GM18873 (cell line): ENCODE results near the gene PUM1.
"Not testable (repeated sequence)": the region's sequence is repeated elsewhere in the genome, so short reads cannot be mapped to it uniquely, and the experiment has no call there.

ENCODE experiments used
- ATAC-seq: cut with Tn5 transposase; IDR thresholded peaks from one replicate; pipeline ENCODE4 v1.9.1; 2021; ENCODE audit warnings: mild to moderate bottlenecking, moderate library complexity, moderate number of reproducible peaks; ENCODE audit not compliant: unreplicated experiment, low FRiP score

Gene PUM1

DNA sequence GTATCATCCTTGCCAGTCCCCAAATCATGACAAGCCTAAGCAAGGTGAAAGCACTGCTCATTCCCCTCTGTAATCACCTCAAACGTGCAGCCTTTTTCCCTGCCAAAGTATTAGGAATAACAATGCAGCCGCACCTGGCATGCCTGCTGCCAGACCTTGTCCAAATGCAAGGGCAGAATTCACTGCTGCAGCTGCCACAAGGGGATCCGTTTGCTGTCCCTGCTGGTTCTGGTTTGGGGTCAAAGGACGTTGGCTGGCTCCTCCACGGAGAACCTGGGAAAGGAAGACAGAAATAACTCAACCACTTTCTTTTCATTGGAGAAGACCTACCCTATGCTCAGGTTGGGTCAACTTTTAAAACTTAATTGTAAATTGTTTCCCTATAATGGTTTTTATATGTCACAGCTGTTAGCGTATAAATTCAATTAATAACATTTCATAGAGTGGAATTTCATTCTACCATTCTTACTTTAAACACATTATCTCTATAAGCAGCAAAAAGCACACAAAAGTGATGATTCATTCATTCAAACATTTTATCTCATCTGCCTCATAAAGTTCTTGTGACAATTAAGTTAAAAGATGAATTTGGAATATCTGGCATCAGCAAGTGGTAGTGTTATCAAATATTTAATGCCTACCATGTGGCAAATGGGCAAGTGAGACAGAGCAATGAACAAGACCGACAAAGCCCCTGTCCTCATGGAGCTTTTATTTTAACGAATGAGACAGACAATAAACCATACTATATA lies 97.1 kb downstream of the PUM1 start:
- ATAC-seq: no peak

DNA sequence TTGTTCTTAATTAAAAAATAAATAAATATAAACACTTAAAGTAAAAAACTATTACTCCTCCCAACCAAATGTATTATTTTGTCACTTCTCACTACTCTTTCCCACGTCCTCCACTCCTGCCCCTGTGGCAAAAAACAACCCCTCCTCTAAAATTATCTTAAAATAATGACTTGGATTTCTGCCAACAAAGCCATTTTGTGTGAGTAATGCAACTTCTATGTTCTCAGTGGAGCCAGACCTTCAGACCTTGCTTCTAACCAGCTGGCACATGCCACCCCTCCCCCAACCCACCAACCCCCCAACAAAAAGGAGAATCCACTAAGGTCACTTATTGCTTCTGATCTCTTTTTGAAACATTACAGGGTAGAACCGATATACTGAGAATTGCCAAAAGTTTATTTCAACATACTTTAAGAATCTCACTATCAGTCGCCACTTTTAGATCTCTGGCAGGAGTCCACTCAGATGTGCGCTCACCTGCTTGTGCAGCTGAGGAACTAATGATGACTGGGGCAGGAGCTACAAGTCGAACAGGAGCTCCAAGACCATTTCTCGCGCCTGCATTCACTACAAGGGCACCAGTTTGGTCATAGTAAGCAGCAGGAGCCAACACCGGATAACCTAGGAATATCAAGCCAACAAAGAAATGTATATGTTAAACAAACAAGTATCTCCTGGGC lies 98.7 kb downstream of the PUM1 start:
- no peak for ATAC-seq

DNA sequence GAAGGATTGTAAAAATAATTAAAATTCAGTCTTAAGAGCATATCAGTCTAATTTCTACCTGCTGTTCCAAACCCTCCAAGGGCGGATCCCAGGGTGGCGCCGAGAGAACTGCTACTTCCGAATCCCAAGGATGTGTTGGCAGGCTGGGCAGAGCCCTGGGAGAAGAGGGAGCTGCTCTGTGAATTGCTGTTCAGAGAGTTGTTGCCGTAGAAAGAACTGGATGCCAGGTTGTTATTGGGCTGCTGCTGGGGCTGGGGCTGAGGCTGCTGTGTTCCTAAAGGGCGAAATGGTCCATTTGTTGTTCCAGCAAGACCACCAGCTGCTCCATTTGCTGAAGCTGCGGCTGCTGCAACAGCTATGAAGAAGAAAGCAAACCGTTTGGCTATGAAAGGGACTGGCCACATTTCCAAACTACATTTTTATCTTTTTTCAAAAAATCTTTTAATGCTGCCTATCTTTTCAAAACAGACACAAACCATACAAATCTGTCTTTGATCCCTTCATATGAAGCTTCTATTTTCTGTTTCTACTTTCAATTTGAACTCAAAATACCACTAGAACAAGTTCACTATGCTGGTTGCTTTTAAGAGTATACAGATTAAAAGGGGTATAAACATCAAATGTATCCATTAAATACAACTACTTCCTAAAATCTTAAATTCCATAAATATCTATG lies 99.5 kb downstream of the PUM1 start:
- no peak for ATAC-seq

DNA sequence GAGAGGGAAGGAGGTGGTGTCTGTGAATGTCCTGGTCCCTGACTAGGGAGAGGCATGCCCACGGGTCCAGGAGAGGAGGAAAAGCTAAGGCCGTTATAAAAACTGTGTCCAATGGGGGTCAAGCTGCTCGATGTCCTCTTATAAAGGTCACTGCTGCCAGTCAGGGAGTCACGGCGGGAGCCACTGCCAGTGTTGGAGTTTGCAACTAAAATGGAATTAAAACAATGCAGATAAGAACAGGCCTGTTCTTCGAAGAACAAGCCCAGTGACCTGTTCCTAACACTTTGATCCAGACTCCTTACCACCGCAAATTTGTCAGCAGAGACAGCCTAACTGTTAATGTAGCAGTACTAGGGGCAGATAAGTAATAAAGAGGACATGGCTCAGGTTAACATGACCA lies 100.8 kb downstream of the PUM1 start:
- no peak for ATAC-seq

DNA sequence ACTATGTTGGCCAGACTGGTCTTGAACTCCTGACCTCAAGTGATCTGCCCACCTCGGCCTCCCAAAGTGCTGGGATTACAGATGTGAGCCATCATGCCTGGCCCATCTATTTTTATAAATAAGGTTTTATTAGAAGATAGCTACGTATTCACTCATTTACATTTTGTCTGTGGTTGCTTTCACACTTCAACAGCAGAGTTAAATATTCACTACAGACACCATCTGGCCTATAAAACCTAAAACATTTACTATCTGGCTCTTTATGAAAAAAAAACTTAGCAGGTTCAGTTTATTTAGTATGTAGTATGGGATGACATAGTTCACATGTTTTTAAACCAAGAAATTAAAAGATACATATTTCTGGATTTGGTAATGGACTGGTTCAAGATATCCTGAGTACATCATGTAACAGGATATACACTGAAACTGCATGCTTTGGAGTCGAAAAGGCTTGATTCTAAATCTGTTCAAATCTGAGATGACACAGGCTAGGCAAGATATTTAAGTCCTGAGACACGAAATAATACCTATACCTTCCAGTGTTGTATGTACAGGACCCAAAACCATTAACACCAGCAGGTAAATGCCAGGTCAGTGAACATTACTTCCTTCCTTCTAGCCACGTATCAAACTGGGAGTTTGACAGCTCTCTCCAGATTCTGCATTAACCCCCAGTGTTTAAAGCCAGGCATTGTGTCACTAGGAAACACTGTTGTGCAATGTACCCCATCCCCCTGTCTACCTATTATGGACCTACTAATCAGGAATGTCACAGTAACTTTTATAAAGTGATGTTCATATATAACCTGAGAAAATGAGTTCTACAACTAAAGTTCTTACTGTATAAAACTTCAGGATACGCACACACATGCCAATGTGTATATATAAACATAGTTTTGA lies 102.7 kb downstream of the PUM1 start:
- no peak for ATAC-seq

DNA sequence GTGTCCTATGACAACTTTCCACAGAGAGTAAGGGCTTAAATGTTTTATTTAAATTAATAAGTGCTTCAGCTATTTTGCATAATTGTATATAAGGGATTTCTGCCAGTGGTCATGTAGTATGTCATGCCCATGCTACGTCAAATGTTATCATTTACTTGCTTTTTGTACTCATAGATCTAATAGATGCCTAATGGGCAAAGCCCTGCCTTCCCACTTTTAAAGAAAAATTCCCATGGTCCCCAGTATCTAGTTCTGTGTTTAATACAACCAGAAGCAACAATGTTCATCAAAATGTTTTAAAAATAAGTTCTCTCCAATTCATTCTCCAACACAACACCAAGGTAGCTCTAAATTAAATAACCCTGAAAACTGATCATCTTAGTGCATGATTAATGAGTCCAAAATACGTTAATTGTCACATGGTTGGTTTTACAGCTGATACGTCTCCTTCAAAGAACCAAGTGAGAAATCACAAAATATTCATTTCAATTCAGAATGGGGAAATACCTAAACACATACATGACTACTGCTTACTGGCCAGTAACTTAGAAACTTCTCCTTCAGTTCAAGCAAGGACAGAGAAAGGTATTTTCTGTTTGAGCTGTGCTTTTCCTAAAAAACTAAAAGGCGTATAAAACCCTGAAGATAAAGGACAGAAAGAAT lies 107.8 kb downstream of the PUM1 start:
- ATAC-seq: no peak

DNA sequence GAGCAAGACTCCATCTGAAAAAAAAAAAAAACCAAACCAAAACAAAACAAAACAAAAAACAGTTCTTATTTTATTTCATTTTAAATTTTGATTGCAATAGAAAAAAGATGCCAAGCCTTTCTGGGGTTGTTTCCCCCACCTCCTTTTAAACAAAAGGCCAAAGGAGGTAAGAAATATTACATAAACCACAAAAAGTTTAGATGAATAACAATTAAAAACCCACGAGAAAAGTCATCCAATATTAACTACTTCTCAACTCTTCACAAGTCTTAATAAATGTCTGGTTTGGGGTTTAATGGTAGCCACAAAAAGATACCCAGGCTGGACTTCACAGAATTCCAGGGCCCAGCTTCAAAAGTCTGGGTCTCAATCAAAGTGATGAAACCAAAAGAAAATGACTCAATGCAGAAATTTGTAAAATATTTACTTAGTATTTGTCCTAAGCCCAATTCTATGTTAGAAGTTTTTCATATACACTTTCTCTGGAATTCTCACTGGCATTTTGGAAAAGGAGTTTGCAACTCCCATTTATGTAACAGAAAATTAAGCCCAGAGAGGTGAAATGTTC lies 110.0 kb downstream of the PUM1 start:
- ATAC-seq: no peak

DNA sequence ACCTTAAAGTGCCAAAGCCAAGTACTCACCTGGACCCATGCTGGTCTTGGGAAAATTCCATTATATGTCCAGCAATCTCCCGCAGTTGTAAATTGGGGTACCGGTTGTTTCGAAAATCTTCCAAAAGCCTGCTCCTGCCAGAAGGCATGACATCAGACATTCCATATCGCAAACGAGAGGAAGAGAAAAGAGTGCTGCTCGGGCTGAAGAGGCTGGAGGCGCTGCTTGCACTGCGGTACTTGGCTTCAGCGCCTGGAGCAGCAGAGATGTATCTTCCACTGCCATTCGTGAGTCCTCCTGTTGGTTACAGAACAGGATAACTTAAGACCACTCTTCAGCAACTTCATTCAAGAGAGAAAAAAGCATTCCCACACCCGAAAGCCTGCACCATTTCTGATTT lies 111.8 kb downstream of the PUM1 start:
- ATAC-seq: no peak

DNA sequence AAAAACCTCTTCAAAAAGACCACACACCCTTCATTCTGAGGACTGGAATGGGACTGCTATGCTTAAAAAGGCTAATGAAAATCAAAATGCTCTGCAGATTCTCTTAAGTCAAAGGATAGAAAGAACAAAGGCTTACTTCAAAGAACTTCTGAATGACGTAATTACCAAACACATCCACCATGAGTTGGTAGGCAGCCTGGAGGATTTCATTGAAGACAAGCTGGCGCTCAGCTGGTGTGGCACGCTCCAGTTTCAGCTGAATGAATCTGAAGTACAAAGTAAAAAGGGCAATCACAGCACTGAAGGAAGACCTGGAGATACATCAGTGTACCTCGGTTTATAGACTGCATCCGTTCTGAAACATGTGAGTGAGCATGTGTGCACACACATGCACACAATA lies 113.4 kb downstream of the PUM1 start:
- ATAC-seq: no peak

DNA sequence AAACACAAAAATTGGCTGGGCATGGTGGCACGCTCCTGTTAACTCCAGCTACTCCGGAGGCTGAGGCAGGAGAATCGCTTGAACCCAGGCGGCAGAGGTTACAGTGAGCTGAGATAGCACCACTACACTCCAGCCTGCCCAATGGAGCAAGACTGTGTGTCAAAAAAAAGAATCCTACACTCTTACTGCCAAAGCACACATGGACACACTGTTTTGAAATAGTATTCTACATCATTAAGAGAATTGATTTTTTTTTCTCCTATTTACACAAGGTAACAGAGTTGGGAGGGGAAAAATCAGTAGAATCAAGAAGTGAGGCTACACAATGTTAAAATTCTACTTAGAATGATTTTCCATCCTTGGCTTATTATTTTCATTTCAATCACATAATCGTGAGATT lies 114.8 kb downstream of the PUM1 start:
- no peak for ATAC-seq

DNA sequence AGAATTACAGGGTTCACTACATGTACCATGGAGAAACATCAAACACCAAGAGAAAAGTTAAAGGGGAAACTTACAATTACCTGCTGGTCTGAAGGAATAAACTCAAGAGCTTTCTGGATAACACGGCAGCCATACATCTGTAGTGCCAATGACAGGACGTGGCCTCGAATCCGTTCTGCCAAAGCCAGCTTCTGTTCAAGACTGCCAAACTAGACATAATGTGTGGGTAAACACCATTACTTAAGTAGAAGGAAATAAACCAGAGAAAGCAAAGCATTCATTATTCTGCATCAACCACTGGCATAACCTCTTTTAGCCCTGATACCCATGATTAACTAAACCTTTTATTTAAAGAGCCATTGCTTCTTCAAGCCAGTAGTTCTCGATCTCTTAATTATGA lies 115.5 kb downstream of the PUM1 start:
- no peak for ATAC-seq

DNA sequence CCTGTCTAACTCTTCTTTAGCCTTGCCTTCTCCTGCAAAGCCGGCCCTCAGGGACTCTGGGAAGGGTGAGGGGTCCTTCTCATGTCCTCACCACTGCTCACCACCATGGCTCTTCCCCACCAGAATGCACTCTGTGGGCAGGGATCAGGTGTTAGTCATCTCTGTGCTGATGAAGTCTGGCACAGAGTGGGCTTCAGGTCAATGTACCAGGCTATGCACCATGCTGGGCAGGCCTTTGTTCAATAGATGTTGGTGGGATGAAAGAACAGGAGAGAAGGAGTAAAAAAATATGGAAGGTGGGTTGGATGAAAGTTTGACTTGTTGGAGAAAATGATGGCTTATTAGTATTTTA lies 116.1 kb downstream of the PUM1 start:
- not testable (repeated sequence) for ATAC-seq

DNA sequence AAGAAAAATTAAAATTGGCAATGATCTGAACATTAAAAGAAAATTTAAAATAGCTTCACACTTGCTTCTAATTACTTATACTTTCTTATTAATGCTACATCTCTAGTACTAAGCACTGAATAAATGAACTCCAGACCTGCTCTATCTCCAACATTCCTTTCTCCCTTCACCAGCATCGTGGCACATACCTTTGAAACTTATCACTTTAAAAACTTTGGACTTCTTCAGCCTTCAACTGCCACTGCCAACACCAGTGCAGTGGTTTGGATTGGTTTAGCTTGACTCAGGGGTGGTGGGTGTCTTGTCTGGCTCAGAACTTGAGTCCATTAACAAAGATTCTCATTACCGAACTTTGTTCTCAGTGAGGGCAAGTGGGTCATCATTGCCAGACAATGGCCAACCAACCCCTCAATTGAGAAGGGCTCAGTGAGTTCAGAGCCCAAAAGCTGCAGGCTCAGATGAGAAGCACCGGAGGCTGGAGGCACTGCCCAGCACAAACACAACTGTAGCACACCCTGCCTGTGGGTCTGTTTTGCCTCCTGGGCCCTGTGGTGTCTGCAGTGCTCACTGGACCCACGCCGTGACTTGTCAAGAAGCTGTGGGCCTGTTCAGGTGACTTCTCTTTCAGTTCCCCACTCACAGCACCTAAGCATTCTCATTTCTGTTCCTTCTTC lies 116.6 kb downstream of the PUM1 start:
- ATAC-seq: not testable (repeated sequence)

DNA sequence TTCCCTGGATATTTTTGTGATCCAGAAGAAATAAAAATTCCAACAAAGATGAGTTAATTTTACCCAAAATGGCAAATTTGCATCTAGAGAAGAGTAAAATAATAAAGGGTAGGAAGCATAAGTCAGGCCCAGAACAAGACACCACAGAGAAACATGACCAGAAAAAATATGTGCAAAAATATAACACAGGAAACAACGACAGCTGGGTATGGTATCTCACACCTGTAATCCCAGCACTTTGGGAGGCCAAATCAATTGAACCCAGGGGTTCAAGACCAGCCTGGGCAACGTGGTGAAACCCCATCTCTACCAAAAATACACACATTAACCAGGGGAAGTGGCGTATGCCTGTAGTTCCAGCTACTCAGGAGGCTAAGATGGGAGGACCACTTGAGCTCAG lies 117.2 kb downstream of the PUM1 start:
- ATAC-seq: no peak

DNA sequence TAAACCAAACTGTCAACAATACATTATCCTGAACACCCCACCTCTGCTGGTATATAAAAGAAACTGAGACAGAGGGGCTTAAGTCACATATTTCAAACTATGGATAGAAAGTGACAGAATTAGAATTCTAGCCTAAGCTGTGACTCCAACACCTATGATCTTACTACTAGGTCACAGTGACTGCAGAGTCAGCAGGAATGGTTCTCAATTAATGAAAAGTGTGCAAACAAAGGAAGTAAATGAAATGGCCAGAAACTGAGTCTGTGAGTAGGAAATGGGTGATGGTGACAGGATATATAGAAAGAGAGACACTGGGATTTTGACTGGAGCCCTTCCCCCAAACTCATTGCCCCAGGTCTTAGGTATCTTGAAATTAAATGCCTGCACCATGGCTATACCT lies 118.3 kb downstream of the PUM1 start:
- no peak for ATAC-seq

DNA sequence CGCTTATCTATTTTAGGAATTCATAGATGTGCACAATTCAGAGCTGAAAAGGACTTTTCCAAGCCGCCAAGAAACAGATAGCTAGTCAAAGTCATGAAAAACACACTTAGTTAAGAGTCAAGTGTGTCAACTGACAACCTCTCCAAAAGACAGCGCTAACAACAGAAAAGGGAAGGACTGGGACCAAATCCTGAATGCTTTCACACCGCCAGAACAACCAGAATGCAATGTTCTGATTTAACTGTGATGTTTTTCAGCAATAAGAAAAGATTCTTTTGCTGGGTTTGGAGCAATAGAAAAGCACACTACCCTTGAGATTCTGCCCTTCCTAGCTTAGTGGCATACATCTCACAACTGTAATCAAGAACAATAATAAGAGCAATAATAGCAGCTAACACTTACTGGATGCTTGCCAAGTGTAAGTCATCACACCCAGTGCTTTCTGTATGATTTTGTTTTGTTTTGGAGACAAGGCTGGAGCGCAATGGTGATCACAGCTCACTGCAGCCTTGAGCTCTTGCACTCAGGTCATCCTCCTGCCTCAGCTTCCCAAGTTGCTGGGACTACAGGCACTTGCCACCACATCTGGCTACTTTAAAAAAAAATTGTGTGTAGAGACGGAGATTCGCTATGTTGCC lies 123.1 kb downstream of the PUM1 start:
- ATAC-seq: no peak

DNA sequence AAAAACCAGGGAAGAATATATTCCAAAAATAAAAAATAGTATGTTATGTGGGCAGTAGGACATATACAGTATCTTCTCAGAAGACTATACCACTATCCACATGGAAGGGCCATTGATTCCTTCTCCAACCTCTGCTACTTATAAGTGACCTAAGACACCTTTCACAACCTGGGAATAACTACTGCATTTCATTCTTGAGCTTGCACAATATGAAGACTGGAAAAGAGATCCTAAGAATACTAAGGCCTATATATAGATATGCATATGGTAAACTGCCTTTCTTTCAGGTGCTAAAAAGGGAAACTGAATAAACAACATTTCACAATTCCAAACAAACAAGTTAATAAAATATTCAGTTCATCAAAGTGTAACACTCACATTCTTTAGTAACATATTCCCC lies 125.0 kb downstream of the PUM1 start:
- no peak for ATAC-seq

DNA sequence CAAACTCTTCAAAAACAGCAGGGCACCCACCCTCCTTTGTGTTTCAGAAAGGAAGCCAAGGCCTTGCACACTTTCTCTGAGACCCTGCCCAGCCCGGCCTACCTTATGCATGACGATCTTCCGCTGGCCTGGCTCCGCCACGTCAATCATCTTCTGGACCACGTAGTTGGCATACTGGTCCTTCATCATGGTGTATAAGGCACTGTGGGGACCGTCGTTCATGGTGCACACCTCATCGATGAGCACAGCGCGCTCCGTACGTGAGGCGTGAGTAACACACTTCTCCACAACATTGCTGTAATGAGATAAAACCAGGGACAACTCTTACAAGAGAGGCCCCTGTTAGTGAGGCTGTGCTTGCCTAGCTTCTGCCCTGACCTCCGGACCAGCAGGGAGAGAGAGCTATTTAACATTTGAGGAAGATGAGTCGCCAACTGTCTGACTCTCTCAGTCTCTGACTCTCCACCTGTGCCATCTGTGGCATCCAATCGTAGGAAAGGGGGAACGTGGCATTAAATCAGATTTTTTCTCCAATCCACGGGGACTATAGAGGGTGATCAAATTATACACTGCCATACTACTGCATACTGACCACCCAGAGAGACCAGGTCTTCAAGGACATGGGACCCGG lies 128.9 kb downstream of the PUM1 start:
- ATAC-seq: no peak
